Measurements from ENCODE around the gene COL11A1.

COL11A1 gene

DNA sequence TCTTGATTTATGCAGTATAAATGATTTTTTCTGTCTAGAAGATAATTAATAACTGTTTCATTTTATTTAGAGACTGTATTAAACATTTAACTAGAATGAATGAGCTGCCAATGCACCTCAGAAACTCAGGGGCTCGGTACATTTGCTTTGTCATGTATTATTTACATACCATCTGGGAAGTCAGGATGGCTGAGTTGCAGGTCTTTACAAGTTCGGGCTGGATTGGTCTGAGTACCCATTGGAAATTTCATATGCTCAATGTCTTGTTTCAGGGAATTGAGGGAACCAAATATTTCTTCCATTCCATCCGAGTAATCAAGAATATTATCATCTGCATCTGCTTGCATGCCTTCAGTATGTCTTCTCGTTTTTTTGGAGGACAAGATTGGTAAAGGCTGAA is 221.7 kb downstream of the COL11A1 start:
- TF ChIP-seq, protein P1, sequence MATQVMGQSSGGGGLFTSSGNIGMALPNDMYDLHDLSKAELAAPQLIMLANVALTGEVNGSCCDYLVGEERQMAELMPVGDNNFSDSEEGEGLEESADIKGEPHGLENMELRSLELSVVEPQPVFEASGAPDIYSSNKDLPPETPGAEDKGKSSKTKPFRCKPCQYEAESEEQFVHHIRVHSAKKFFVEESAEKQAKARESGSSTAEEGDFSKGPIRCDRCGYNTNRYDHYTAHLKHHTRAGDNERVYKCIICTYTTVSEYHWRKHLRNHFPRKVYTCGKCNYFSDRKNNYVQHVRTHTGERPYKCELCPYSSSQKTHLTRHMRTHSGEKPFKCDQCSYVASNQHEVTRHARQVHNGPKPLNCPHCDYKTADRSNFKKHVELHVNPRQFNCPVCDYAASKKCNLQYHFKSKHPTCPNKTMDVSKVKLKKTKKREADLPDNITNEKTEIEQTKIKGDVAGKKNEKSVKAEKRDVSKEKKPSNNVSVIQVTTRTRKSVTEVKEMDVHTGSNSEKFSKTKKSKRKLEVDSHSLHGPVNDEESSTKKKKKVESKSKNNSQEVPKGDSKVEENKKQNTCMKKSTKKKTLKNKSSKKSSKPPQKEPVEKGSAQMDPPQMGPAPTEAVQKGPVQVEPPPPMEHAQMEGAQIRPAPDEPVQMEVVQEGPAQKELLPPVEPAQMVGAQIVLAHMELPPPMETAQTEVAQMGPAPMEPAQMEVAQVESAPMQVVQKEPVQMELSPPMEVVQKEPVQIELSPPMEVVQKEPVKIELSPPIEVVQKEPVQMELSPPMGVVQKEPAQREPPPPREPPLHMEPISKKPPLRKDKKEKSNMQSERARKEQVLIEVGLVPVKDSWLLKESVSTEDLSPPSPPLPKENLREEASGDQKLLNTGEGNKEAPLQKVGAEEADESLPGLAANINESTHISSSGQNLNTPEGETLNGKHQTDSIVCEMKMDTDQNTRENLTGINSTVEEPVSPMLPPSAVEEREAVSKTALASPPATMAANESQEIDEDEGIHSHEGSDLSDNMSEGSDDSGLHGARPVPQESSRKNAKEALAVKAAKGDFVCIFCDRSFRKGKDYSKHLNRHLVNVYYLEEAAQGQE (IDR thresholded peaks at IDR 0.05; ENCODE audit: insufficient read depth in 1 of 2, low read depth in 2 of 2, low read length in 2 of 2) = no peak
- no peak for TF ChIP-seq SIN3A (IDR thresholded peaks at IDR 0.05; ENCODE audit: borderline replicate concordance, insufficient read depth, low read length)
- TF ChIP-seq TAF1 (IDR thresholded peaks at IDR 0.05; ENCODE audit: borderline replicate concordance, insufficient read depth, low read length) = no peak
- no peak for TF ChIP-seq FOXP2 (optimal IDR thresholded peaks at IDR 0.05; ENCODE audit: borderline replicate concordance, extremely low read depth, extremely low read length, insufficient read depth)

GRCh38 chr1:102884238-102884637 is 224.1 kb downstream of the COL11A1 start:
- TF ChIP-seq TAF1 (IDR thresholded peaks at IDR 0.05; ENCODE audit: borderline replicate concordance, insufficient read depth, low read length) = no peak

- no peak for TF ChIP-seq POLR2AphosphoS5 (IDR thresholded peaks at IDR 0.05; ENCODE audit: low read depth, low read length)
- TF ChIP-seq FOXP2 (optimal IDR thresholded peaks at IDR 0.05; ENCODE audit: borderline replicate concordance, extremely low read depth, extremely low read length, insufficient read depth) = no peak
- TF ChIP-seq, protein P1 (IDR thresholded peaks at IDR 0.05; ENCODE audit: insufficient read depth in 1 of 2, low read depth in 2 of 2, low read length in 2 of 2) = no peak
- TF ChIP-seq TAF1 (IDR thresholded peaks at IDR 0.05; ENCODE audit: borderline replicate concordance, insufficient read depth, low read length) = no peak
- TF ChIP-seq SIN3A (IDR thresholded peaks at IDR 0.05; ENCODE audit: borderline replicate concordance, insufficient read depth, low read length) = no peak
Measured at GRCh38 chr1:102879439-102879993, 228.8 kb downstream of the COL11A1 start.

DNA sequence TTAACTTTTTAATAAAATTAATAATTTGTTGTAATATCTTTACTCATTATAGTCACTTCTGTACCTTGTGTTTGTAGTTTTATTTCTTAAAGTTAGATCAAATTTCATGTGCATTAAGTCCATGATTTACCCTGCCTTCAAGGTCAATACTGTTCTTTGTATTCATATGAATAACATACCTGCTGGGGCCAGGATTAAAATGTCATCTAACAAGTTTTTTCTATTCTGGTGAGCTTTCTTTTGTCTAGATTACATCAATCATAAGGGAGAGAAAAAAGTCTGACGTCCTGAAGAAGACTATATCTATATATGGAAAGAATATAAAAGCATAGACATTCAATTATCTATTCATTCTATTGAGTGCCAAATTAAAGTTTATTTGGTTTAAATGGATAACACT is 232.6 kb downstream of the COL11A1 start:
- TF ChIP-seq, protein P1 (IDR thresholded peaks at IDR 0.05; ENCODE audit: insufficient read depth in 1 of 2, low read depth in 2 of 2, low read length in 2 of 2) = no peak
- TF ChIP-seq POLR2AphosphoS5 (IDR thresholded peaks at IDR 0.05; ENCODE audit: low read depth, low read length) (no peak), SIN3A (IDR thresholded peaks at IDR 0.05; ENCODE audit: borderline replicate concordance, insufficient read depth, low read length) (no peak), FOXP2 (optimal IDR thresholded peaks at IDR 0.05; ENCODE audit: borderline replicate concordance, extremely low read depth, extremely low read length, insufficient read depth) (no peak), TAF1 (IDR thresholded peaks at IDR 0.05; ENCODE audit: borderline replicate concordance, insufficient read depth, low read length) (no peak)

- no peak for TF ChIP-seq TAF1 (IDR thresholded peaks at IDR 0.05; ENCODE audit: borderline replicate concordance, insufficient read depth, low read length)
- no peak for TF ChIP-seq POLR2AphosphoS5 (IDR thresholded peaks at IDR 0.05; ENCODE audit: low read depth, low read length)
- TF ChIP-seq, protein P1 (IDR thresholded peaks at IDR 0.05; ENCODE audit: insufficient read depth in 1 of 2, low read depth in 2 of 2, low read length in 2 of 2) = no peak
Measured at GRCh38 chr1:102872526-102872925, 235.8 kb downstream of the COL11A1 start.
